Progenitor cell of endocrine pancreas (in vitro differentiated cells): ENCODE measurements around the gene NDUFA8. TPM values are rescaled to one million over a fixed set of nuclear protein-coding genes. Genes with fewer than 3 reads are reported as not detected.

Experiments
- DNase-seq: peaks from one replicate; pipeline ENCODE4 v3.0.0; 2021; ENCODE audit warnings: low spot score; ENCODE audit not compliant: unreplicated experiment
- H3K27ac Mint-ChIP-seq: 2 replicates; pipeline ENCODE4 v1.8.0; 2021; ENCODE audit warnings: mild to moderate bottlenecking, moderate library complexity, mixed read lengths
- H3K27me3 Mint-ChIP-seq: 2 replicates; pipeline ENCODE4 v1.8.0; 2021; ENCODE audit warnings: mixed read lengths
- H3K36me3 Mint-ChIP-seq: 2 replicates; pipeline ENCODE4 v1.8.0; 2022; ENCODE audit warnings: mixed read lengths; ENCODE audit not compliant: insufficient read depth
- H3K4me1 Mint-ChIP-seq: 2 replicates; pipeline ENCODE4 v1.8.0; 2021; ENCODE audit warnings: low read depth, mixed read lengths
- H3K4me3 Mint-ChIP-seq: 2 replicates; pipeline ENCODE4 v1.8.0; 2021; ENCODE audit warnings: low read depth, mild to moderate bottlenecking, moderate library complexity, mixed read lengths
- H3K9me3 Mint-ChIP-seq: 2 replicates; pipeline ENCODE4 v1.8.0; 2021; ENCODE audit warnings: low read depth, mixed read lengths
- CTCF ChIP-seq: fragments of 200-600 bp; sonication (generic); IDR thresholded peaks from one replicate; pipeline ENCODE4 v1.5.0; 2021; ENCODE audit warnings: antibody characterized with exemption, mild to moderate bottlenecking; ENCODE audit not compliant: unreplicated experiment
- total RNA-seq: library from RNA; stranded (reverse); gene quantifications from 2 replicates; pipeline ENCODE4 v1.2.1, GENCODE V29; 2021

Gene NDUFA8
- total RNA-seq, 1 donor from 2014 or later: 43.1 TPM

- H3K4me1 Mint-ChIP-seq: no peaks in the 10 kb centered on the region
- H3K27me3 Mint-ChIP-seq: peaks cover 58% of the 10 kb centered on the region
- DNase-seq: no peak
- TF ChIP-seq CTCF: no peak
- H3K36me3 Mint-ChIP-seq: no peaks in the 10 kb centered on the region
- no peak overlapping the region for H3K4me3 Mint-ChIP-seq
- H3K27ac Mint-ChIP-seq: no peak overlapping the region
- no peaks in the 10 kb centered on the region for H3K9me3 Mint-ChIP-seq
Observed at GRCh38 chr9:122204055-122204454, 44.5 kb upstream of the NDUFA8 start.

DNA sequence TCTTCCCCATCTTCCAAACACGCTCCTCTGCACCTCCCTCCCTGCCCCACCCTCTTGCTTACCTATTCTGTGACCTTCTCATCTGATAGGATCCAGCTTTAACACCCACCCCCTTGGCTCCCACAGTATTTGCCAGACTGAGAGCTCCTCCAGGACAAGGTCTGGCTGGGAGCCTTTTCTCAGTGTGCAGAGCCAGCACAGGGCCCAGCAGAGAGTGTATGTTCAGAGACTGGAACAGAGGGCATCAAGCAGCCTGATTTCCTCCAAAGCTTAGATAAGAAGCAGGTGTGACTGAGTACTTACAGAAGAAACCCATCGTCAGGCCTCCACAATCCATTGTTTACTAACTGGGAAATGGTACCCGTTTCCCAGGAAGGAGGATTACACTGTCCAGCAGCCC is 42.5 kb upstream of the NDUFA8 start:
- Mint-ChIP-seq H3K9me3 (no peaks in the 10 kb centered on the region), H3K4me3 (no peak overlapping the region), H3K4me1 (peaks cover 4% of the 10 kb centered on the region), H3K27me3 (peaks cover 51% of the 10 kb centered on the region), H3K36me3 (no peaks in the 10 kb centered on the region), H3K27ac (no peak overlapping the region)
- no peak for DNase-seq
- no peak for TF ChIP-seq CTCF

GRCh38 chr9:122201641-122202040 is 42.1 kb upstream of the NDUFA8 start:
- Mint-ChIP-seq H3K9me3 (no peaks in the 10 kb centered on the region), H3K27me3 (peaks cover 51% of the 10 kb centered on the region), H3K27ac (no peak overlapping the region), H3K4me3 (no peak overlapping the region), H3K36me3 (no peaks in the 10 kb centered on the region), H3K4me1 (peaks cover 4% of the 10 kb centered on the region)
- TF ChIP-seq CTCF: no peak
- DNase-seq: no peak

DNA sequence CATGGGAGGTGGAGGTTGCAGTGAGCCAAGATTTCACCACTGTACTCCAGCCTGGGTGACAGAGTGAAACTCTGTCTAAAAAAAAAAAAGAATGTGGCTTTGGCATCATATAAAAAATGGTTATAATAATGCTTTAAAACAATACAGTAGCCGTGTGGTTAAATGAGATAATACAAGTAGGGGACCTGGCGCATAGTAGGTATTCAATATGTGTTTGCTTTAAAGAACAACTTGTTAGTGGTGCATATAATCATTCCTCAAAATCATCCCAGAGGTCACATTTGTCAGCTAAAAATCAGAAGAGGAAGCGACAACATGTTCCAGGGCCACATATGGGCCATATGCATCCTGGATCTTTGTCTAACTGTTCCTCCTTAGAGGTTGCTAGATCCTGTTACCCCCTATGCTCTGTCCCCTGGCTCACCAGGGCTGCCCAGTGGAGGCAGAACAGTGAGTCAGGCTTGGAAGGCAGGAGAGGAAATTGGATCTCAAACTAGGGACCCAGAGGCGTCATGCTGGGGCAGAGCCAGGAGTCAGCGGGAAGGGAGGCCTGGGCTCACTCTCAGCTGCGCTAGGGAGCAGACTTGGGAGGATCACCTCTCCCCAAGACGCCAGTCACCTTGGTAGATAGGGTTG is 41.5 kb upstream of the NDUFA8 start:
- Mint-ChIP-seq H3K9me3 (no peaks in the 10 kb centered on the region), H3K4me3 (no peak overlapping the region), H3K27ac (no peak overlapping the region), H3K4me1 (peaks cover 4% of the 10 kb centered on the region), H3K36me3 (no peaks in the 10 kb centered on the region), H3K27me3 (peaks cover 48% of the 10 kb centered on the region)
- TF ChIP-seq CTCF: no peak
- DNase-seq: no peak

DNA sequence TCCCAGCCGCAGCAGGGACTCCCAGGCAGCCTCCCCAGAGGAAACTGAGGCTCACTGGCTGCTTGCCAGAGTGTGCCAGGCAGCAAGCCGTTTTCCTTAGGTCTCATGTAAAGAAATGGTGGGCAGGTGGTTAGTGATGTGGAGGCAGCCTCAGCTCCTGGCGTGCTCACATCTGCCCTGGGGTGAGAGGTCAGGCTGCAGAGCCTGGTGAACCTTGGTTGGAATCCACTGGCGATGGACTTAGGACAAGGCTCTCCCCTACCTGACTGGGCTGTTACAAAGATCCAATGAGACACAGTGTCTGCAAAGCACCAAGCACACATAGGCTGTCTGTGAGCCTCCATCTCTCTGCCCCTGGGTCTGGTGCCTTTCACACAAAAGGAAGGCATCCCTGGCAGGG is 38.3 kb upstream of the NDUFA8 start:
- no peak overlapping the region for H3K4me3 Mint-ChIP-seq

More for the DNA sequence above, 38.3 kb upstream of the NDUFA8 start:
- TF ChIP-seq CTCF: no peak
- no peaks in the 10 kb centered on the region for H3K9me3 Mint-ChIP-seq
- peaks cover 44% of the 10 kb centered on the region for H3K27me3 Mint-ChIP-seq
- DNase-seq: no peak
- H3K4me1 Mint-ChIP-seq: peaks cover 4% of the 10 kb centered on the region
- H3K36me3 Mint-ChIP-seq: no peaks in the 10 kb centered on the region
- no peak overlapping the region for H3K27ac Mint-ChIP-seq
